CD4-positive, alpha-beta T cell treated with Interleukin-12 subunit alpha and Interleukin-12 subunit beta, for 1 hour (primary cell): Measurements from ENCODE around the gene NUMB.

Experiments
- DNase-seq: peaks from one replicate; pipeline ENCODE4 v3.0.0-alpha.2; 2020

The NUMB gene

GRCh38 chr14:73283608-73284379 is 174.6 kb downstream of the NUMB start:
- no peak for DNase-seq

- DNase-seq, result no peak
Observed at GRCh38 chr14:73280903-73281302, 177.4 kb downstream of the NUMB start.

GRCh38 chr14:73277376-73277775 is 181.0 kb downstream of the NUMB start:
- DNase-seq, result no peak

GRCh38 chr14:73276836-73277235 is 181.5 kb downstream of the NUMB start:
- DNase-seq, result no peak

- no peak for DNase-seq
Observed at GRCh38 chr14:73273799-73274198, 184.5 kb downstream of the NUMB start.

GRCh38 chr14:73272393-73272792 is 186.0 kb downstream of the NUMB start:
- DNase-seq, result no peak

- no peak for DNase-seq
Observed at GRCh38 chr14:73269729-73270531, 188.4 kb downstream of the NUMB start.

GRCh38 chr14:73267474-73267873 is 190.9 kb downstream of the NUMB start:
- no peak for DNase-seq

- DNase-seq, result no peak
Observed at GRCh38 chr14:73266317-73266716, 192.0 kb downstream of the NUMB start.

GRCh38 chr14:73265721-73266046 is 192.7 kb downstream of the NUMB start:
- DNase-seq, result no peak

- no peak for DNase-seq
Observed at GRCh38 chr14:73264885-73265720, 193.2 kb downstream of the NUMB start.

- DNase-seq, result no peak
Observed at GRCh38 chr14:73264080-73264884, 194.1 kb downstream of the NUMB start.

- no peak for DNase-seq
Observed at GRCh38 chr14:73263606-73264005, 194.7 kb downstream of the NUMB start.

GRCh38 chr14:73262427-73263183 is 195.7 kb downstream of the NUMB start:
- DNase-seq, result no peak

GRCh38 chr14:73261520-73262426 is 196.6 kb downstream of the NUMB start:
- DNase-seq, result no peak

GRCh38 chr14:73261075-73261474 is 197.3 kb downstream of the NUMB start:
- DNase-seq, result no peak

GRCh38 chr14:73260574-73260973 is 197.8 kb downstream of the NUMB start:
- DNase-seq, result no peak

GRCh38 chr14:73259837-73260236 is 198.5 kb downstream of the NUMB start:
- DNase-seq, result no peak

GRCh38 chr14:73258845-73259611 is 199.3 kb downstream of the NUMB start:
- no peak for DNase-seq

- no peak for DNase-seq
Observed at GRCh38 chr14:73258076-73258475, 200.3 kb downstream of the NUMB start.
